Measurements from ENCODE around the gene PTPN6.

Gene PTPN6

GRCh38 chr12:6921996-6922946, 28.9 kb upstream of the PTPN6 start:
- no peak for DNase-seq (ENCODE audit: low read depth, low spot score)
- no peak overlapping the region for H3K27ac ChIP-seq

- no peak overlapping the region for H3K27ac ChIP-seq
- no peak for DNase-seq (ENCODE audit: low read depth, low spot score)
These were observed 28.0 kb upstream of the PTPN6 start for GRCh38 chr12:6923003-6923732.

GRCh38 chr12:6923851-6924250, 27.3 kb upstream of the PTPN6 start:
- no peak for DNase-seq (ENCODE audit: low read depth, low spot score)
- no peak overlapping the region for H3K27ac ChIP-seq

DNA sequence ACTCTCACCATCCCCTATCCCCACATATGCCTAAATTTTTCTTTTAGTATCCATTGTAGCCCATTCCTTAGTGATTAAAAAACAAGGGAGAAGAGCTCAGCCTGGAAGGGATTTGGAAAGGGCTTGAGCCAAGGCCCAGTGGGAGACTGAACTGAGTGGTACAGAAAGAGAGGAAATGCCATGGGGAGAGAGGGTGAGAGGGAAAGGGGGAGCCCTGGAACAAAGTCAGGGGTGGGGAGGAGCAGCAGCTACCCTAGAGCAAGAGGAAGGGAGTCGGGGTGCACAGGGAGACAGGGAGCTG, 26.0 kb upstream of the PTPN6 start:
- DNase-seq (ENCODE audit: low read depth, low spot score), result no peak
- H3K27ac ChIP-seq, result peak overlapping the region; percentile 88

- H3K27ac ChIP-seq, result peak overlapping the region; percentile 88
- no peak for DNase-seq (ENCODE audit: low read depth, low spot score)
These were observed 25.4 kb upstream of the PTPN6 start for GRCh38 chr12:6925540-6926279.

- no peak for DNase-seq (ENCODE audit: low read depth, low spot score)
- H3K27ac ChIP-seq, result peak within 1 kb of the TSS; percentile 88
These were observed 23.7 kb upstream of the PTPN6 start, which contains the start of gene ATN1 for GRCh38 chr12:6927379-6928021. Gene ATN1 (plus strand): TSS chr12:6927959. CDS start chr12:6934002, 6,043 bp downstream.

- H3K27ac ChIP-seq, result peak overlapping the region; percentile 88
- no peak for DNase-seq (ENCODE audit: low read depth, low spot score)
These were observed 23.0 kb upstream of the PTPN6 start for GRCh38 chr12:6928022-6928702.

DNA sequence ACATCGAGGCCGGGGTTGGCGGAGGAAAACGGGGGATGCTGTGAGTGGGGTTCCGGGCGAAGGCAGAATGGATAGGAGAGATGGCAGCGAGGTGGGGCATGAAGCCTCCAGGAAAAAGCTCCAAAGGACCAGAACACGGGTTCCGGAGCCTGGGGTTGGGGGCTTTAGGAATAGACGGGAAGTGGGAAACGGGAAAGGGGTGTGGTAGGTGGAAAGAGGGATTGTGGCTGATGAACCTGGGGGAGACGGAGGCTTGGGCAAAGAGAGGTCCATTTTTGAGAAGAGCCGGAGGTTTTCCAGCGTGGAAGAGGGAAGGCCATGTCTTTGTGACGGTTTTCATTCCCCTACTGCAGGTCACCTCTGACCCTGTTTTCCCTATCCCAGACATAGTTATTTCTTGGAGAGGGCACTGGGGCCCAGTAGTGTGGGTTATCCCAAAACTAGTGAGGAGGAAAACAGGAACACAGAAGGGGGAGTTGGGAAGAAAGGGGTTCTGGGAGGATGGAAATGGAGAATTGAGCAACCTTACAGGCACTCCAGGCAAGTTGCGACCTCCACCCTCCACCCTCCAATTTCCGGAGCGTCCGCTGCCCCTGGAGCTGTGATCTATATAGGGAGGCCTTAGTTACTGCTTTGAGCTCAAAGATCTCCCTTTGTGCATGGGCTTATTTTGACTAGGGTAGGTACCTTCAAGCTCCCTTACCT, 22.3 kb upstream of the PTPN6 start:
- peak overlapping the region; percentile 88 for H3K27ac ChIP-seq
- no peak for DNase-seq (ENCODE audit: low read depth, low spot score)

- DNase-seq (ENCODE audit: low read depth, low spot score), result no peak
- peak overlapping the region; percentile 88 for H3K27ac ChIP-seq
These were observed 21.4 kb upstream of the PTPN6 start for GRCh38 chr12:6929466-6930452.

- DNase-seq (ENCODE audit: low read depth, low spot score), result no peak
- no peak overlapping the region for H3K27ac ChIP-seq
These were observed 18.4 kb upstream of the PTPN6 start for GRCh38 chr12:6932766-6933165.

DNA sequence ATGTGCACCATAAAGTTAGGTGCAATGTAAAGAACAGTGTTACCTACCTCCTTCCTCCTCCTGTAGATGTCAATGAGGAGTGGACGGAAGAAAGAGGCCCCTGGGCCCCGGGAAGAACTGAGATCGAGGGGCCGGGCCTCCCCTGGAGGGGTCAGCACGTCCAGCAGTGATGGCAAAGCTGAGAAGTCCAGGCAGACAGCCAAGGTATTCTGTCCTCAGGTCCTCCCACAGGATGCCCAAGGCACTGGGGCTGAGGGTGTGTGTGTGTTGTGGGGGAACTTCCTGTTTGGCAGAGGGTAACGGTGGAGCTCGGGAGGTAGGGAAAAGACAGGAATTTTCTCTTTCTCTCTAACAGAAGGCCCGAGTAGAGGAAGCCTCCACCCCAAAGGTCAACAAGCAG, 17.0 kb upstream of the PTPN6 start:
- H3K27ac ChIP-seq, result peak overlapping the region; percentile 25
- no peak for DNase-seq (ENCODE audit: low read depth, low spot score)

DNA sequence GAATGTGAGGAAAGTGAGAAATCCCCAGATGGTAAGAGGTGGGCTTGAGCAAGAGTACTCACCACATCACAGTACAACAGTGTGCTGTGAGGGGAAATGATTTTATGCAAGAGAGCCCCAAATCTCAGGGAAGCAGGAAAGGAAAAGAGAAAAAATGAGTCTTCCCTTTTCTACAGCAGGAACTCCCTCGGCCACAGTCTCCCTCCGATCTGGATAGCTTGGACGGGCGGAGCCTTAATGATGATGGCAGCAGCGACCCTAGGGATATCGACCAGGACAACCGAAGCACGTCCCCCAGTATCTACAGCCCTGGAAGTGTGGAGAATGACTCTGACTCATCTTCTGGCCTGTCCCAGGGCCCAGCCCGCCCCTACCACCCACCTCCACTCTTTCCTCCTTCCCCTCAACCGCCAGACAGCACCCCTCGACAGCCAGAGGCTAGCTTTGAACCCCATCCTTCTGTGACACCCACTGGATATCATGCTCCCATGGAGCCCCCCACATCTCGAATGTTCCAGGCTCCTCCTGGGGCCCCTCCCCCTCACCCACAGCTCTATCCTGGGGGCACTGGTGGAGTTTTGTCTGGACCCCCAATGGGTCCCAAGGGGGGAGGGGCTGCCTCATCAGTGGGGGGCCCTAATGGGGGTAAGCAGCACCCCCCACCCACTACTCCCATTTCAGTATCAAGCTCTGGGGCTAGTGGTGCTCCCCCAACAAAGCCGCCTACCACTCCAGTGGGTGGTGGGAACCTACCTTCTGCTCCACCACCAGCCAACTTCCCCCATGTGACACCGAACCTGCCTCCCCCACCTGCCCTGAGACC, 15.6 kb upstream of the PTPN6 start:
- no peak for DNase-seq (ENCODE audit: low read depth, low spot score)
- peak overlapping the region; percentile 25 for H3K27ac ChIP-seq

- H3K27ac ChIP-seq, result no peak overlapping the region
- DNase-seq (ENCODE audit: low read depth, low spot score), result no peak
These were observed 14.9 kb upstream of the PTPN6 start for GRCh38 chr12:6936194-6936635.

DNA sequence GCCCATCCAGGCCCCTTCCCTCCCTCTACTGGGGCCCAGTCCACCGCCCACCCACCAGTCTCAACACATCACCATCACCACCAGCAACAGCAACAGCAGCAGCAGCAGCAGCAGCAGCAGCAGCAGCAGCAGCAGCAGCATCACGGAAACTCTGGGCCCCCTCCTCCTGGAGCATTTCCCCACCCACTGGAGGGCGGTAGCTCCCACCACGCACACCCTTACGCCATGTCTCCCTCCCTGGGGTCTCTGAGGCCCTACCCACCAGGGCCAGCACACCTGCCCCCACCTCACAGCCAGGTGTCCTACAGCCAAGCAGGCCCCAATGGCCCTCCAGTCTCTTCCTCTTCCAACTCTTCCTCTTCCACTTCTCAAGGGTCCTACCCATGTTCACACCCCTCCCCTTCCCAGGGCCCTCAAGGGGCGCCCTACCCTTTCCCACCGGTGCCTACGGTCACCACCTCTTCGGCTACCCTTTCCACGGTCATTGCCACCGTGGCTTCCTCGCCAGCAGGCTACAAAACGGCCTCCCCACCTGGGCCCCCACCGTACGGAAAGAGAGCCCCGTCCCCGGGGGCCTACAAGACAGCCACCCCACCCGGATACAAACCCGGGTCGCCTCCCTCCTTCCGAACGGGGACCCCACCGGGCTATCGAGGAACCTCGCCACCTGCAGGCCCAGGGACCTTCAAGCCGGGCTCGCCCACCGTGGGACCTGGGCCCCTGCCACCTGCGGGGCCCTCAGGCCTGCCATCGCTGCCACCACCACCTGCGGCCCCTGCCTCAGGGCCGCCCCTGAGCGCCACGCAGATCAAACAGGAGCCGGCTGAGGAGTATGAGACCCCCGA, 14.3 kb upstream of the PTPN6 start:
- DNase-seq (ENCODE audit: low read depth, low spot score), result no peak
- H3K27ac ChIP-seq, result peak overlapping the region; percentile 60

- DNase-seq (ENCODE audit: low read depth, low spot score), result peak; percentile 82
- peak overlapping the region; percentile 60 for H3K27ac ChIP-seq
These were observed 13.4 kb upstream of the PTPN6 start for GRCh38 chr12:6937481-6938352.
